ENCODE measurements around the gene HCAR2.
A peak's percentile ranks its signal among the peaks of the same experiment; 100 is the strongest.
"Not testable (repeated sequence)": the region's sequence is repeated elsewhere in the genome, so short reads cannot be mapped to it uniquely, and the experiment has no call there.

HCAR2 gene

GRCh38 chr12:122702890-122703611 lies at the start of gene HCAR2:
Gene HCAR2, minus strand, starts transcription at chr12:122703357. Its CDS starts 74 bp downstream, at chr12:122703283.
- H3K4me3 ChIP-seq (replicated peaks; ENCODE audit: low read depth, low read length); DNase-seq (ENCODE audit: extremely low read depth, low read depth): not testable (repeated sequence)

GRCh38 chr12:122752464-122753318 lies 49.5 kb upstream of the HCAR2 start, which contains the start of gene DENR:
Gene DENR, plus strand, starts transcription at chr12:122752824. Its CDS starts 878 bp downstream, at chr12:122753702.
- TF ChIP-seq, protein P1, sequence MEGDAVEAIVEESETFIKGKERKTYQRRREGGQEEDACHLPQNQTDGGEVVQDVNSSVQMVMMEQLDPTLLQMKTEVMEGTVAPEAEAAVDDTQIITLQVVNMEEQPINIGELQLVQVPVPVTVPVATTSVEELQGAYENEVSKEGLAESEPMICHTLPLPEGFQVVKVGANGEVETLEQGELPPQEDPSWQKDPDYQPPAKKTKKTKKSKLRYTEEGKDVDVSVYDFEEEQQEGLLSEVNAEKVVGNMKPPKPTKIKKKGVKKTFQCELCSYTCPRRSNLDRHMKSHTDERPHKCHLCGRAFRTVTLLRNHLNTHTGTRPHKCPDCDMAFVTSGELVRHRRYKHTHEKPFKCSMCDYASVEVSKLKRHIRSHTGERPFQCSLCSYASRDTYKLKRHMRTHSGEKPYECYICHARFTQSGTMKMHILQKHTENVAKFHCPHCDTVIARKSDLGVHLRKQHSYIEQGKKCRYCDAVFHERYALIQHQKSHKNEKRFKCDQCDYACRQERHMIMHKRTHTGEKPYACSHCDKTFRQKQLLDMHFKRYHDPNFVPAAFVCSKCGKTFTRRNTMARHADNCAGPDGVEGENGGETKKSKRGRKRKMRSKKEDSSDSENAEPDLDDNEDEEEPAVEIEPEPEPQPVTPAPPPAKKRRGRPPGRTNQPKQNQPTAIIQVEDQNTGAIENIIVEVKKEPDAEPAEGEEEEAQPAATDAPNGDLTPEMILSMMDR (IDR thresholded peaks at IDR 0.05; ENCODE audit: low read depth, low read length, missing control alignments) = peak; percentile 89
- H3K4me3 ChIP-seq (replicated peaks; ENCODE audit: low read depth, low read length) = peak within 1 kb of the TSS; percentile 66
- DNase-seq (ENCODE audit: extremely low read depth, low read depth) = peak; percentile 94

DNA sequence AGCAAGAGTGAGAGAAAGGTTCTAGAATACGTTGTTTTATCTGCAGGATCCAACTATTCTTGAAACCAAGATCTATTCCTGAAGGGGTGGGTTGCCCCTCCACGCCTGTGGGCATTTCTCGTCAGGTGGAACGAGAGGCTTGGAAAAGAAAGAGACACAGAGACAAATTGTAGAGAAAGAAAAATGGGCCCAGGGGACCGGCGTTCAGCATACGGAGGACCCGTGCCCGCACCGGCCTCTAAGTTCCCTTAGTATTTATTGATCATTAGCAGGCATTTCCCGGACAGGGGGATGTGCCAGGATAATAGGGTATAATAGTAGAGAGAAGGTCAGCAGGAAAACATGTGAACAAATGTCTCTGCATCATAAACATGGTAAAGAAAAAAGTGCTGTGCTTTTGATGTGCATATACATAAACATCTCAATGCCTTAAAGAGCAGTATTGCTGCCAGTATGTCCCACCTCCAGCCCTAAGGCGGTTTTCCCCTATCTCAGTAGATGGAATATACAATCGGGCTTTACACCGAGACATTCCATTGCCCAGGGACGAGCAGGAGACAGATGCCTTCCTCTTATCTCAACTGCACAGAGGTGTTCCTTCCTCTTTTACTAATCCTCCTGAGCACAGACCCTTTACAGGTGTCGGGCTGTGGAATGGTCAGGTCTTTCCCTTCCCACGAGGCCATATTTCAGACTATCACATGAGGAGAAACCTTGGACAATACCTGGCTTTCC lies 47.8 kb upstream of the HCAR2 start:
- not testable (repeated sequence) for DNase-seq (ENCODE audit: extremely low read depth, low read depth); H3K4me3 ChIP-seq (replicated peaks; ENCODE audit: low read depth, low read length)

DNA sequence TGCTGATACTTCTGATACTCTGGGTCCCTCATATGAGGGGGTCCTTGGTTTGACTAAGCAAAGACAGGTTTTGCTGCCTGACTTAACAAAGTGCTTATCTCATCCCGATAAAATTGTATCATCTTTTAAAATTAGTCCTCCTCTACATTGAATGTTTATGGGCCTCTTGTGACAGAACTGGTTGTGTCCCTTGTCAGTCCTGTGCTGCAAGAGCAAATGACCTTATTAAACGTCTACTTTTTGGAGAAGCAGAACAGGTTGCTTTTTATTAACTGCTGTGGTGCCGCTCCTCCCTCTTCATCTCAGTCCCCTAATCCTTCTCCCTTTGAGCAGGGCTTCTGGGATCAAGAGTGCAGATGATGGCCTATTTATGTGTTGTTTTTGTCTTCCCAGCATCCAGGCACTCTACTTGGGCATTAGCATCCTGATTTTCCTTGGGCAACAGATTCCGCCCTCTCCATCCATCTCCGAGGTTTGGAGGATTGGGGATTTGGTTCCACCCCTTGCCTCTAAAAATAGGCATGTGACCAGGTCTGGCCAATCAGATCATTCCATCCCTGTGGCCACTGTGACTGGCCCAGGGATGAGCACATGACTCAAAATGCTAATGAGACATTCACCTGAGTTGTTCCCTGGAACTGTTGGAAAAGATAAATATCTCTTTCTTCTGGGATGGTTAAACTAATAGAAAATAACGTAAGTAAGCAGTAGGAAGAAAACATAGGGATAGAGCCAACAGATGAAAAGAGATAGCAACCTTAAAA lies 46.6 kb upstream of the HCAR2 start:
- TF ChIP-seq, protein P1 (IDR thresholded peaks at IDR 0.05; ENCODE audit: low read depth, low read length, missing control alignments) = no peak
- DNase-seq (ENCODE audit: extremely low read depth, low read depth) = no peak

DNA sequence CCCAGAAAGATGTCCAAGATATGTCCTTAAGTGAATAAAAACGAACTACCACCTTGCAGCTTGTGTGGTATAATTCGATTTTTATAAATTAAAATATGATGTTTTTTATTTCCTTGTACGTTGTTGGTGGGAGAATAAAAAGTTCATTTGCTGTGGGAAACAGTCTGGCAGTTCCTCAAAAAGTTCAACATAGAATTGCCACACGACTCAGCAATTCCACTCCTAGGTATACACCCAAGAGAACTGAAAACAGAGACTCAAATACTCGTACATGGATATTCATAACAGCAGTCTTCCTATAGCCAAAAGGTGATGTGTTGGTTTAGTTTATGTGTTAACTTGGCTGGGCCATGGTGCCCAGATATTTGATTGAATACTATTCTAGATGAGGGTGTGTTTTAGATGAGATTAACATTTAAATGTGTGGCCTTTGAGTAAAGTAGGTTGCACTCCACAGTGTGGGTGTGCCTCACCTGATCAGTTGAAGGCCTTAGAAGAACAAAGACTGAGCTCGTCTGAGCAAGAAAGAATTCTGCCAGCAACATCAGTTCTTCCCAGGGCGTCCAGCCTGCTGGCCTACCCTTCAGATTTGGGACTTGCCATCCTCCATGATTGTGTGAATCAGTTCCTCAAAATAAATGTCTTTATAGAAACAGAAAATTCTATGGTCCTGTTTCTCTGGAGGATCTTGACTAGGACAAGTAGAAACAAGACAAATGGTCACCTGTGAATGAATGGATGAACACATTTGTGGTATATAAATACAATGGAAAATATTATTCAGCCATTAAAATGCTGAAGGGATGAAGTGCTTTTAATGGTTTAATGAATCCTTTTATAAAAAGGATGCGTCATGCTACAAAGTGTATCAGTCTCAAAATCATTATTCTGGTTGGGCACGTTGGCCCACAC lies 44.3 kb upstream of the HCAR2 start:
- DNase-seq (ENCODE audit: extremely low read depth, low read depth) = no peak
- no peak overlapping the region for H3K4me3 ChIP-seq (replicated peaks; ENCODE audit: low read depth, low read length)
- TF ChIP-seq, protein P1 (IDR thresholded peaks at IDR 0.05; ENCODE audit: low read depth, low read length, missing control alignments) = no peak

More for the DNA sequence above, 46.6 kb upstream of the HCAR2 start:
- no peak overlapping the region for H3K4me3 ChIP-seq (replicated peaks; ENCODE audit: low read depth, low read length)

GRCh38 chr12:122743895-122744525 lies 40.9 kb upstream of the HCAR2 start:
- DNase-seq (ENCODE audit: extremely low read depth, low read depth) = no peak
- TF ChIP-seq, protein P1 (IDR thresholded peaks at IDR 0.05; ENCODE audit: low read depth, low read length, missing control alignments) = no peak

More at GRCh38 chr12:122743895-122744525, 40.9 kb upstream of the HCAR2 start:
- H3K4me3 ChIP-seq (replicated peaks; ENCODE audit: low read depth, low read length) = no peak overlapping the region
